Measurements from ENCODE around the gene PTER.

Gene PTER

DNA sequence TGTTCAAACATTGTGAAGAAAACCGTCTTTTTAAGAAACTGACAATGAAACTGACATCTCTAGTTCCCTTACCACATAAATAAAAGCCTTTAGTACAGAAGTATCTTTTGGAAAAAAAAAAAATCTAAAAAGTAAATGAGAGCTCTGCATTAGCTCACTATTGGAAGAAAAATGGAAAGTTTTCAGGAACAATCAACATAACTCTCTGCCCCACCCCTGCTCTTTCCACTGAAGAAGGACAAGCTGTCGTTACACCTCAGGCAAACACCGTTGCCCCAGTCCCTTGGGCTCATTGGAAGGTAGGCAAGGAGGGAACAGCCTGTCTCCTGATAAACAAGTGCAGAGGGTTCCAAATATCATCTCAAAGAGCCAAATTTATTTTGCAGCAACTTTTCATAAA, 107.3 kb downstream of the PTER start:
- no peak for DNase-seq (ENCODE audit: low read depth)

GRCh38 chr10:16544591-16544990, 107.8 kb downstream of the PTER start:
- DNase-seq (ENCODE audit: low read depth) = no peak

DNA sequence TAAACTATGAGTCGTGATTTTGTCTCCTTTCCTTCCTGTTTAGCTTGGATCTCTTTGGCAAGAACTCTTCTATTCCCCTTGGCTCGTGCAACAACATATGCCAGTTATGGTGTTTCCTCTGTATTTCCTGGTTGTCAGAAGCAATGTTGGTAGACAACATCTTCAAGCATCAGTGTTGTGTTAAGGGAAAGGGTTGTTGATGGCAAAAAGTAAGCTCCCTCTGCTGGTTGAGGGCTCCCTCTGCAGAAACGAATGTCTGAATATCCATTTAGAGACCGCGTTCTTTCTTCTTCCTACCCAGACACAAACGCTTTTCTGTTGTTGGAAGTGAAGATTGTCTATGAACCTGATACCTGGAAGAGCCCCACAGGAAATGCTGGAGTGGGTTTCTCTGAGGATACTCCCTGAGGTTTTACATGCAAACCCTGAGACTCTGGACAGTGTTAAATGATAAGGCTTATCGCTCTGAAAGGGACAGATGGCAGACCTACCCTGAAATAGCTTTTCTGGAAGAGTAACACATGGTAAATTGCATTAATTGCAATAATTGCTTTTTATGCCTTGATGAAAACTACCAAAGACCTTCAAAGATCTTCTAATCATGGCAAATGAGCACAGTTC, 108.4 kb downstream of the PTER start:
- no peak for DNase-seq (ENCODE audit: low read depth)

DNA sequence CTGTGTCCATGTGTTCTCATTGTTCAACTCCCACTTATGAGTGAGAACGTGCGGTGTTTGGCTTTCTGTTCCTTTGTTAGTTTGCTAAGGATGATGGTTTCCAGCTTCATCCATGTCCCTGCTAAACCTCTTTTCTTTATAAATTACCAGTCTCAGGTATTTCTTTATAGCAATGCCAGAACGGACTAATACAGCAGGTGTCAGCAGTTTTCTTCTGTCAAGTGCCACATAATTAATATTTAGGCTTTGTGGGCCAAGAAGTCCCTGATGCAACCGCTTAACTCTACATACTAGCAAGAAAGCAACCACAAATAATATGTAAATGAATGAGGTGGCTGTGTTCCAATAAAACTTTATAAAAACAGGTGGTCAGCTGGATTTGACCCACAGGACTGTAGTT, 111.2 kb downstream of the PTER start:
- no peak for DNase-seq (ENCODE audit: low read depth)

DNA sequence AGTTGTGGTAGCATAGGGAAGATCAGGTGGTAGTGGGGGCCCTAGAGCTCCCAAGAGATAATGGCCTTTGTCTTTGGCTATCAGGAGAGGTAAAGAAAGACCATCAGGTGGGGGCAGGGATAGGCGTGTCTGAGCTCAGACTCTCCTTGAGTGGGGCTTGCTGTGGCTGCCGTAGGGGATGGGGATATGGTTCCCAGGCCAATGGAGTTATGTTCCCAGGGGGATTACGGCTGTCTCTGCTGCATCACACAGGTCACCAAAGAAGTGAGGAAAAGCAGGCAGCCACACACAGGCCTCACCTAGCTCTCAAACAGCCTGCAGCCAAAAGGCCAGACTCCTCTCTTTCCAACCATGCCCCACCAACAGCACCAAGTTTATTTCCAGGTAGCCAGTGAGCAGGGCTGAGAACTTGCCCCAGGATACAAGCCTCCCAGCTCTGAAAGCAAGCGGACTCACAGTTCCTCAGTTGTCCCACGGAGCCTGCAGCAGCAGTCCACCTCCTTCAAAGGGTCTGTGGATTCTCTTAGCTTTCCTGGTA, 122.5 kb downstream of the PTER start:
- DNase-seq (ENCODE audit: low read depth) = no peak

- DNase-seq (ENCODE audit: low read depth) = no peak
These were observed 126.1 kb downstream of the PTER start for GRCh38 chr10:16562891-16563290.
